Epithelial cell of esophagus (primary cell): ENCODE measurements around the gene PIK3R6.

ENCODE experiments used
- DNase-seq: peaks from one replicate; pipeline ENCODE4 v3.0.0; 2010; ENCODE audit warnings: low read depth
- H3K4me3 ChIP-seq: 2 replicates; pipeline ENCODE4 v1.5.1; 2011; ENCODE audit warnings: mild to moderate bottlenecking, low read length, control low read depth
- CTCF ChIP-seq: IDR thresholded peaks from 2 replicates; pipeline ENCODE4 v1.5.1; 2011; ENCODE audit warnings: low read depth, mild to moderate bottlenecking, low read length, control low read depth, inconsistent platforms; ENCODE audit not compliant: insufficient read depth; ENCODE audit errors: missing control alignments

The PIK3R6 gene

GRCh38 chr17:8900207-8900606 lies 32.7 kb upstream of the PIK3R6 start:
- DNase-seq: no peak
- H3K4me3 ChIP-seq: no peak overlapping the region
- TF ChIP-seq CTCF: no peak

GRCh38 chr17:8898636-8899035 lies 31.2 kb upstream of the PIK3R6 start:
- no peak overlapping the region for H3K4me3 ChIP-seq
- no peak for DNase-seq
- TF ChIP-seq CTCF: no peak

- TF ChIP-seq CTCF: no peak
- H3K4me3 ChIP-seq: no peak overlapping the region
- no peak for DNase-seq
Measured at GRCh38 chr17:8898126-8898525, 30.7 kb upstream of the PIK3R6 start.

- no peak overlapping the region for H3K4me3 ChIP-seq
- no peak for DNase-seq
- TF ChIP-seq CTCF: no peak
Measured at GRCh38 chr17:8896641-8897635, 29.5 kb upstream of the PIK3R6 start.

GRCh38 chr17:8896087-8896486 lies 28.6 kb upstream of the PIK3R6 start:
- H3K4me3 ChIP-seq: no peak overlapping the region
- DNase-seq: no peak
- no peak for TF ChIP-seq CTCF

- H3K4me3 ChIP-seq: no peak overlapping the region
- peak; percentile 83 for TF ChIP-seq CTCF
- DNase-seq: peak; percentile 56
Measured at GRCh38 chr17:8894673-8895578, 27.5 kb upstream of the PIK3R6 start.
